ENCODE results near the gene CFH. TPM values are rescaled to one million over a fixed set of nuclear protein-coding genes. Genes with fewer than 3 reads are reported as not detected.
"Not testable (repeated sequence)": the region's sequence is repeated elsewhere in the genome, so short reads cannot be mapped to it uniquely, and the experiment has no call there.

CFH gene
- total and polyA plus RNA-seq, 9 of the 15 experiments (the other 6 are each of a cell fraction or from before 2014, with no cell fraction given): 31.6 to 107 (median 48.3) TPM

GRCh38 chr1:196701144-196701543, 49.3 kb downstream of the CFH start (continued):
- TF ChIP-seq SREBF1 (IDR thresholded peaks at IDR 0.05; ENCODE audit: borderline replicate concordance, low read depth, low read length) (no peak), ZNF124 (CRISPR knock-in tag; IDR thresholded peaks at IDR 0.05) (no peak)

GRCh38 chr1:196709892-196710291, 58.0 kb downstream of the CFH start:
- CTCF ChIA-PET (ENCODE audit: low intra/inter-chr PET ratio); H3K9ac ChIP-seq (ENCODE audit: insufficient read depth in 1 of 2, low read depth in 2 of 2, low read length in 2 of 2); H3K36me3 ChIP-seq (ENCODE audit: control insufficient read depth, insufficient read depth, low read length); H2AFZ ChIP-seq (ENCODE audit: low read depth, low read length); BruUV-seq (replicated peaks); POLR2A ChIA-PET; H3K27me3 ChIP-seq (ENCODE audit: control insufficient read depth in 2 of 2, insufficient read depth in 2 of 2, low read length in 2 of 2); H3K27ac ChIP-seq (ENCODE audit: extremely low read depth, low read depth, low read length); intact Hi-C loops (cut with micrococcal nuclease); FAIRE-seq; DNase-seq (ENCODE audit: extremely low read depth in 1 of 4, low spot score in 3 of 4); ATAC-seq; H3K9me1 ChIP-seq (ENCODE audit: control insufficient read depth, insufficient read depth, low read length); H3K9me3 ChIP-seq (replicated peaks; ENCODE audit: control insufficient read depth, insufficient read depth, low read depth, low read length); in situ Hi-C loops (cut with MboI); H3K4me3 ChIP-seq; H3K4me2 ChIP-seq (ENCODE audit: insufficient read depth, low read length); H4K20me1 ChIP-seq (replicated peaks; ENCODE audit: control insufficient read depth, insufficient read depth, low read length); H3K79me2 ChIP-seq (ENCODE audit: control insufficient read depth, insufficient read depth, low read length); H3K4me1 ChIP-seq (replicated peaks in 1 of 2; ENCODE audit: control insufficient read depth in 2 of 2, insufficient read depth in 2 of 2, low read length in 2 of 2): not testable (repeated sequence)
- WGBS (ENCODE audit: insufficient coverage, low coverage, missing lambda C conversion rate): 32% methylated on average over 2 of the region's 2 CpGs
- TF ChIP-seq MAFF (IDR thresholded peaks at IDR 0.05; ENCODE audit: low read length): peak; percentile 22; the same call in 1 of the 2 replicates
- peak; percentile 85 for TF ChIP-seq MAFG (tag; conservative IDR thresholded peaks at IDR 0.05)
- peak; percentile 92 for TF ChIP-seq ZNF316 (IDR thresholded peaks at IDR 0.05)
- TF ChIP-seq MAFK (IDR thresholded peaks at IDR 0.05; ENCODE audit: low read length): peak; percentile 53; the same call in 1 of the 2 replicates
- TF ChIP-seq C11orf30 (IDR thresholded peaks at IDR 0.05; ENCODE audit: low read depth): peak; percentile 83

All from K562 (cell line).